HEK293 (cell line): ENCODE data around the gene TBC1D16.

Source experiments
- CTCF ChIA-PET: fragments of 350-600 bp; formaldehyde crosslinking; extraction: SDS; loops from one replicate; lab custom pipeline; 2021; ENCODE audit warnings: antibody characterized with exemption; lab: Yijun Ruan, JAX
- POLR2A ChIA-PET: fragments of 300-600 bp; formaldehyde crosslinking; extraction: SDS; loops from one replicate; lab custom pipeline; 2020; ENCODE audit warnings: antibody characterized with exemption, inconsistent platforms; lab: Yijun Ruan, JAX
- H3K27ac ChIP-seq: fragments of 200-500 bp; sonication (Bioruptor generic); 2 replicates; pipeline ENCODE4 v1.5.1; 2014; ENCODE audit warnings: low read depth, low read length, control low read depth, inconsistent platforms; ENCODE audit errors: extremely low read depth
- H3K36me3 ChIP-seq, 2 experiments: fragments of 200-500 bp in 1 of 2; sonication (Bioruptor generic) in 1 of 2; 1 replicate in 1 of 2; 2 replicates in 1 of 2; pipeline ENCODE4 v1.5.1; 2014 to 2017; ENCODE audit warnings: inconsistent platforms in 2 of 2, low read length in 2 of 2; ENCODE audit not compliant: control insufficient read depth in 2 of 2, insufficient read depth in 1 of 2
- H3K4me1 ChIP-seq: fragments of 200-500 bp; sonication (Bioruptor generic); 2 replicates; pipeline ENCODE4 v1.5.1; 2014; ENCODE audit warnings: mild to moderate bottlenecking, low read length, inconsistent platforms; ENCODE audit not compliant: control insufficient read depth, insufficient read depth
- H3K4me3 ChIP-seq: 2 replicates; pipeline ENCODE4 v1.5.1; 2011; ENCODE audit warnings: low read depth, mild to moderate bottlenecking, control low read depth, low read length, moderate library complexity
- H3K9me3 ChIP-seq: fragments of 200-500 bp; sonication (Bioruptor generic); 2 replicates; pipeline ENCODE4 v1.5.1; 2014; ENCODE audit warnings: low read depth, low read length, inconsistent platforms; ENCODE audit not compliant: control insufficient read depth, insufficient read depth
- GLI2 ChIP-seq: fragments of 450-650 bp; formaldehyde crosslinking; IDR thresholded peaks from 2 replicates; pipeline ENCODE4; 2017; ENCODE audit warnings: missing biosample characterization, missing genetic modification characterization, low read depth, borderline replicate concordance
- HIC1 ChIP-seq: fragments of 450-650 bp; formaldehyde crosslinking; IDR thresholded peaks from 2 replicates; pipeline ENCODE4 v1.5.1; 2016; ENCODE audit warnings: missing biosample characterization, missing genetic modification characterization
- KLF9 ChIP-seq: fragments of 450-650 bp; formaldehyde crosslinking; IDR thresholded peaks from 2 replicates; pipeline ENCODE4 v1.5.1; 2016; ENCODE audit warnings: missing biosample characterization, missing genetic modification characterization, low read depth
- PRDM4 ChIP-seq: fragments of 450-650 bp; formaldehyde crosslinking; IDR thresholded peaks from 2 replicates; pipeline ENCODE4 v1.5.1; 2017; ENCODE audit warnings: missing biosample characterization, missing genetic modification characterization
- PRDM6 ChIP-seq: fragments of 450-650 bp; formaldehyde crosslinking; IDR thresholded peaks from 2 replicates; pipeline ENCODE4 v1.5.1; 2017; ENCODE audit warnings: missing biosample characterization, missing genetic modification characterization
- SP7 ChIP-seq: fragments of 450-650 bp; formaldehyde crosslinking; IDR thresholded peaks from 2 replicates; pipeline ENCODE4 v1.5.1; 2016; ENCODE audit warnings: missing biosample characterization, missing genetic modification characterization
- ZBTB48 ChIP-seq: fragments of 450-650 bp; formaldehyde crosslinking; IDR thresholded peaks from 2 replicates; pipeline ENCODE4 v1.5.1; 2016; ENCODE audit warnings: missing biosample characterization, missing genetic modification characterization
- ZBTB6 ChIP-seq: fragments of 450-650 bp; formaldehyde crosslinking; IDR thresholded peaks from 2 replicates; pipeline ENCODE4 v1.5.1; 2017; ENCODE audit warnings: missing biosample characterization, missing genetic modification characterization
- ZBTB8A ChIP-seq: fragments of 450-650 bp; formaldehyde crosslinking; IDR thresholded peaks from 2 replicates; pipeline ENCODE4 v1.5.1; 2016; ENCODE audit warnings: missing biosample characterization, missing genetic modification characterization
- ZFP37 ChIP-seq: fragments of 450-650 bp; formaldehyde crosslinking; IDR thresholded peaks from 2 replicates; pipeline ENCODE4 v1.5.1; 2016; ENCODE audit warnings: missing biosample characterization, missing genetic modification characterization
- ZNF174 ChIP-seq: fragments of 450-650 bp; formaldehyde crosslinking; IDR thresholded peaks from 2 replicates; pipeline ENCODE4 v1.5.0; 2017; ENCODE audit warnings: missing biosample characterization, mild to moderate bottlenecking, missing genetic modification characterization
- ZNF202 ChIP-seq: fragments of 450-650 bp; formaldehyde crosslinking; IDR thresholded peaks from 2 replicates; pipeline ENCODE4 v1.5.1; 2016; ENCODE audit warnings: missing biosample characterization, missing genetic modification characterization, borderline replicate concordance
- ZNF211 ChIP-seq: fragments of 450-650 bp; formaldehyde crosslinking; IDR thresholded peaks from 2 replicates; pipeline ENCODE4 v1.5.1; 2016; ENCODE audit warnings: low read depth, missing biosample characterization, missing genetic modification characterization
- ZNF223 ChIP-seq: fragments of 450-650 bp; formaldehyde crosslinking; IDR thresholded peaks from 2 replicates; pipeline ENCODE4 v1.5.1; 2016; ENCODE audit warnings: missing biosample characterization, missing genetic modification characterization
- ZNF274 ChIP-seq, 2 experiments: fragments of 200-500 bp in 1 of 2; fragments of 450-650 bp in 1 of 2; sonication (Bioruptor generic) in 1 of 2; formaldehyde crosslinking in 1 of 2; IDR thresholded peaks; 2 replicates each; pipeline versions ENCODE4 v1.5.1 to v1.6.1; 2014 to 2016; ENCODE audit warnings: borderline replicate concordance in 1 of 2, inconsistent platforms in 1 of 2, low read length in 1 of 2, missing biosample characterization in 1 of 2, missing genetic modification characterization in 1 of 2
- ZNF341 ChIP-seq: fragments of 450-650 bp; formaldehyde crosslinking; IDR thresholded peaks from 2 replicates; pipeline ENCODE4; 2016; ENCODE audit warnings: low read depth, missing biosample characterization, missing genetic modification characterization
- ZNF366 ChIP-seq: fragments of 450-650 bp; formaldehyde crosslinking; conservative IDR thresholded peaks from 2 replicates; pipeline ENCODE4 v1.5.1; 2016; ENCODE audit warnings: missing biosample characterization, missing genetic modification characterization
- ZNF530 ChIP-seq: fragments of 450-650 bp; formaldehyde crosslinking; IDR thresholded peaks from 2 replicates; pipeline ENCODE4 v1.5.1; 2016; ENCODE audit warnings: low read depth, missing biosample characterization, missing genetic modification characterization
- ZNF544 ChIP-seq: fragments of 450-650 bp; formaldehyde crosslinking; IDR thresholded peaks from 2 replicates; pipeline ENCODE4 v1.5.0; 2017; ENCODE audit warnings: missing biosample characterization, missing genetic modification characterization
- ZNF585B ChIP-seq: fragments of 450-650 bp; formaldehyde crosslinking; IDR thresholded peaks from 2 replicates; pipeline ENCODE4 v1.5.1; 2016; ENCODE audit warnings: missing biosample characterization, missing genetic modification characterization
- ZNF600 ChIP-seq: fragments of 450-650 bp; formaldehyde crosslinking; IDR thresholded peaks from 2 replicates; pipeline ENCODE4 v1.5.1; 2016; ENCODE audit warnings: missing biosample characterization, missing genetic modification characterization
- ZNF626 ChIP-seq: fragments of 450-650 bp; sonication (Bioruptor Pico); formaldehyde crosslinking; IDR thresholded peaks from 2 replicates; pipeline ENCODE4 v1.5.1; 2018; ENCODE audit warnings: missing biosample characterization, missing genetic modification characterization, inconsistent platforms
- ZNF843 ChIP-seq: fragments of 450-650 bp; formaldehyde crosslinking; IDR thresholded peaks from 2 replicates; pipeline ENCODE4 v1.5.1; 2016; ENCODE audit warnings: missing biosample characterization, missing genetic modification characterization
- ZSCAN30 ChIP-seq: fragments of 450-650 bp; IDR thresholded peaks from 2 replicates; pipeline ENCODE4 v1.5.1; 2018; ENCODE audit warnings: missing biosample characterization, mild to moderate bottlenecking, missing genetic modification characterization, moderate library complexity

TBC1D16 gene

GRCh38 chr17:80063830-80064585 is 28.3 kb upstream of the TBC1D16 start:
- Histone ChIP-seq H3K9me3 (no peaks in the 10 kb centered on the region), H3K4me1 (no peaks in the 10 kb centered on the region; the same call in 1 of the 2 replicates), H3K27ac (no peak overlapping the region), H3K36me3 (no peaks in the 10 kb centered on the region; a peak in 1 of 3 replicates), H3K4me3 (no peak overlapping the region)
- TF ChIP-seq PRDM4 (tag by site-specific recombination) (no peak), ZFP37 (tag by site-specific recombination) (no peak), ZBTB6 (no peak), HIC1 (no peak), ZNF600 (tag by site-specific recombination) (peak; percentile 66; the same call in 1 of the 2 replicates), SP7 (tag by site-specific recombination) (no peak), ZNF223 (tag by site-specific recombination) (0 out of 2 replicates have a peak, but pooled peaks have one; percentile 13)
- CTCF ChIA-PET = interaction anchor here (0.6 to 1.1 kb wide), 3 partner anchors 13 to 184 kb away, joined by 3 to 5 read pairs (median 5); no protein-coding TSS in a partner anchor
- POLR2A ChIA-PET = no interaction called here

- no peak overlapping the region for H3K27ac ChIP-seq
- H3K36me3 ChIP-seq = peaks cover 0 to 5% of the 10 kb centered on the region in 2 experiments; a peak in 2 of 3 replicates
- no peak for TF ChIP-seq ZNF366 (tag by site-specific recombination)
- no peak for TF ChIP-seq ZNF626 (tag by site-specific recombination)
- no peak for TF ChIP-seq ZNF341 (tag by site-specific recombination)
- no peak for TF ChIP-seq ZNF174
- H3K4me3 ChIP-seq = no peak overlapping the region
- no peaks in the 10 kb centered on the region for H3K4me1 ChIP-seq
- ChIA-PET CTCF (no interaction called here), POLR2A (interaction anchor here (0.6 kb wide), 1 partner anchor 85 kb away, joined by 3 read pairs; no protein-coding TSS in a partner anchor)
- no peaks in the 10 kb centered on the region for H3K9me3 ChIP-seq
These were observed 25.7 kb upstream of the TBC1D16 start for GRCh38 chr17:80061421-80061820.

DNA sequence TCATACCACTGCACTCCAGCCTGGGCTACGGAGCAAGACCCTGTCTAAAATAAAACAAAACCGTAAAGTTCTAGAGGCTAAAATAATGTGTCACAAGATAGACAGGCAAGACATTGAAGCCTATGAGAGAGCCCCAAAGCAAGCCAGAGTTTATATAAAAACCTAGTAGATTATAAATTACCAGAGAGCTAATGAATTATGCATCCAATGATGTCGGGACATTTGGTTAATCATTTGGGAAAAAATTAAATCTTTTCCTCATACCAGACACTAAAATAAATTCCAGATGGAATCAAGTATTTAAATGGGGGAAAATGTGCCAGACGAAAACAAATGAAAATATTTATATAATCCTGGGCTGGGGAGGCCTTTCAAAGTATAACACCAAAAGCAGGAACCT is 25.0 kb upstream of the TBC1D16 start:
- H3K27ac ChIP-seq = no peak overlapping the region
- peaks cover 0 to 5% of the 10 kb centered on the region in 2 experiments; a peak in 2 of 3 replicates for H3K36me3 ChIP-seq
- TF ChIP-seq ZNF211 (tag by site-specific recombination) (no peak), ZNF274 (IDR thresholded peaks at IDR 0.05; ENCODE audit: low read length) (no peak), ZNF274 (tag by site-specific recombination; IDR thresholded peaks at IDR 0.05; ENCODE audit: borderline replicate concordance) (no peak), ZNF202 (tag by site-specific recombination) (no peak), GLI2 (tag by site-specific recombination) (no peak), ZSCAN30 (tag by site-specific recombination) (no peak), KLF9 (tag by site-specific recombination) (no peak), ZBTB48 (tag by site-specific recombination) (no peak), ZNF585B (no peak), ZNF843 (no peak), PRDM6 (no peak), ZBTB8A (tag by site-specific recombination) (no peak), ZNF530 (tag by site-specific recombination) (no peak), ZNF544 (tag by site-specific recombination) (no peak)
- H3K4me3 ChIP-seq = no peak overlapping the region
- CTCF ChIA-PET = no interaction called here
- no peaks in the 10 kb centered on the region for H3K9me3 ChIP-seq
- no peaks in the 10 kb centered on the region for H3K4me1 ChIP-seq
- POLR2A ChIA-PET = no interaction called here
